OCI-LY1 (cell line): ENCODE measurements around the gene RNF181.
"Not testable (repeated sequence)": the region's sequence is repeated elsewhere in the genome, so short reads cannot be mapped to it uniquely, and the experiment has no call there.

Experiments
- H2AFZ ChIP-seq: fragments of 200-600 bp; sonication (generic), shearing (Covaris generic); 2 replicates; pipeline ENCODE4 v1.6.0; 2014; ENCODE audit warnings: antibody characterized with exemption, mild to moderate bottlenecking, low read length
- H3F3A ChIP-seq: fragments of 200-600 bp; sonication (generic), shearing (Covaris generic); 2 replicates; pipeline ENCODE4 v1.6.0; 2014; ENCODE audit warnings: mild to moderate bottlenecking, antibody characterized with exemption, low read length, moderate library complexity; ENCODE audit not compliant: insufficient read depth
- H3K27ac ChIP-seq: fragments of 200-600 bp; sonication (generic); 2 replicates; pipeline ENCODE4 v1.5.1; 2014; ENCODE audit warnings: low read length, mixed run types, mild to moderate bottlenecking, low read depth; ENCODE audit not compliant: poor library complexity, severe bottlenecking
- H3K27me3 ChIP-seq: fragments of 200-600 bp; sonication (generic); 2 replicates; pipeline ENCODE4 v1.6.0; 2014; ENCODE audit warnings: antibody characterized with exemption, mild to moderate bottlenecking, low read length, moderate library complexity; ENCODE audit not compliant: insufficient read depth
- H3K36me3 ChIP-seq: fragments of 200-600 bp; sonication (generic); 2 replicates; pipeline ENCODE4 v1.6.1; 2014; ENCODE audit warnings: mild to moderate bottlenecking, antibody characterized with exemption, low read length, moderate library complexity, mixed read lengths; ENCODE audit not compliant: insufficient read depth
- H3K4me1 ChIP-seq: fragments of 200-600 bp; sonication (generic); 2 replicates; pipeline ENCODE4 v1.5.1; 2014; ENCODE audit warnings: mild to moderate bottlenecking, low read length, moderate library complexity; ENCODE audit not compliant: insufficient read depth, severe bottlenecking
- H3K4me2 ChIP-seq: fragments of 200-600 bp; sonication (generic), shearing (Covaris generic); 2 replicates; pipeline ENCODE4 v1.6.1; 2014; ENCODE audit warnings: low read length
- H3K4me3 ChIP-seq: fragments of 200-600 bp; sonication (generic); 2 replicates; pipeline ENCODE4 v1.5.1; 2014; ENCODE audit warnings: low read length, low read depth, mild to moderate bottlenecking, mixed read lengths; ENCODE audit not compliant: poor library complexity, severe bottlenecking
- H3K79me2 ChIP-seq: fragments of 200-600 bp; shearing (Covaris generic); 2 replicates; pipeline ENCODE4 v1.6.1; 2016; ENCODE audit warnings: mixed run types, low read length, mixed read lengths; ENCODE audit not compliant: insufficient read depth
- H3K9ac ChIP-seq: fragments of 200-600 bp; sonication (generic), shearing (Covaris generic); 2 replicates; pipeline ENCODE4 v1.6.1; 2014; ENCODE audit warnings: mild to moderate bottlenecking, low read length, mixed read lengths
- H3K9me2 ChIP-seq: fragments of 200-600 bp; sonication (generic), shearing (Covaris generic); 2 replicates; pipeline ENCODE4 v1.6.1; 2014; ENCODE audit warnings: low read depth, mild to moderate bottlenecking, low read length, mixed read lengths
- H3K9me3 ChIP-seq: fragments of 200-600 bp; shearing (Covaris generic); 2 replicates; pipeline ENCODE4 v1.6.1; 2014; ENCODE audit warnings: low read length, mixed read lengths
- H4K20me1 ChIP-seq: fragments of 200-600 bp; sonication (generic), shearing (Covaris generic); 2 replicates; pipeline ENCODE4 v1.6.0; 2016; ENCODE audit warnings: mild to moderate bottlenecking, low read length; ENCODE audit not compliant: insufficient read depth
- CTCF ChIP-seq: fragments of 200-600 bp; sonication (generic), shearing (Covaris generic); IDR thresholded peaks from 2 replicates; pipeline ENCODE4 v1.5.1; 2017; ENCODE audit warnings: mild to moderate bottlenecking, antibody characterized with exemption, low read length, moderate library complexity, mixed read lengths
- EZH2 ChIP-seq: fragments of 200-600 bp; sonication (generic), shearing (Covaris generic); IDR thresholded peaks from 2 replicates; pipeline ENCODE4 v1.8.0; 2017; ENCODE audit warnings: borderline replicate concordance, mixed run types, mild to moderate bottlenecking, antibody characterized with exemption, low read length, moderate library complexity, mixed read lengths

The RNF181 gene

GRCh38 chr2:85611217-85611704 is 15.7 kb downstream of the RNF181 start:
- Histone ChIP-seq H2AFZ (no peak overlapping the region), H3K27me3 (no peaks in the 10 kb centered on the region), H3K9me3 (no peaks in the 10 kb centered on the region), H3K4me2 (peak overlapping the region; percentile 93), H3K4me3 (peak overlapping the region; percentile 77), H3K36me3 (peaks cover 25% of the 10 kb centered on the region), H3K9ac (peak overlapping the region; percentile 78), H3K79me2 (peaks cover 2% of the 10 kb centered on the region; the same call in 1 of the 2 replicates), H3K27ac (no peak overlapping the region), H4K20me1 (no peaks in the 10 kb centered on the region), H3F3A (no peaks in the 10 kb centered on the region), H3K9me2 (no peaks in the 10 kb centered on the region), H3K4me1 (peaks cover 21% of the 10 kb centered on the region)
- TF ChIP-seq EZH2 (no peak), CTCF (no peak)

- TF ChIP-seq CTCF (no peak), EZH2 (no peak)
- Histone ChIP-seq H2AFZ (no peak within 1 kb of the TSS), H3K79me2 (peaks cover 8% of the 10 kb centered on the region), H3K27me3 (no peaks in the 10 kb centered on the region), H3K9me3 (no peaks in the 10 kb centered on the region), H3K4me3 (peak within 1 kb of the TSS; percentile 77), H3K27ac (peak within 1 kb of the TSS; percentile 70), H3K36me3 (peaks cover 23% of the 10 kb centered on the region), H3K9ac (peak within 1 kb of the TSS; percentile 78), H3K4me2 (peak within 1 kb of the TSS; percentile 93), H3F3A (no peaks in the 10 kb centered on the region), H3K4me1 (peaks cover 23% of the 10 kb centered on the region), H4K20me1 (no peaks in the 10 kb centered on the region), H3K9me2 (no peaks in the 10 kb centered on the region)
Measured at GRCh38 chr2:85611705-85612587, 16.4 kb downstream of the RNF181 start, which contains the start of gene C2orf68. TSS of gene C2orf68 (minus strand) at chr2:85612066. CDS start at chr2:85611984, 82 bp downstream.

- peaks cover 23% of the 10 kb centered on the region for H3K79me2 ChIP-seq
- peaks cover 19% of the 10 kb centered on the region; the same call in 1 of the 2 replicates for H3K36me3 ChIP-seq
- no peak overlapping the region for H3K9ac ChIP-seq
- H3K27ac ChIP-seq: no peak overlapping the region
- no peak overlapping the region for H2AFZ ChIP-seq
- no peaks in the 10 kb centered on the region for H3K27me3 ChIP-seq
- H3K4me1 ChIP-seq: peaks cover 33% of the 10 kb centered on the region
- no peaks in the 10 kb centered on the region for H3K9me2 ChIP-seq
- H4K20me1 ChIP-seq: no peaks in the 10 kb centered on the region
- no peak overlapping the region for H3K4me2 ChIP-seq
- H3K9me3 ChIP-seq: no peaks in the 10 kb centered on the region
- no peak overlapping the region for H3K4me3 ChIP-seq
- H3F3A ChIP-seq: no peaks in the 10 kb centered on the region
- TF ChIP-seq CTCF (no peak), EZH2 (no peak)
Measured at GRCh38 chr2:85613717-85614515, 18.4 kb downstream of the RNF181 start.

- not testable (repeated sequence) for H3K27ac ChIP-seq, H3K4me3 ChIP-seq, H3K4me2 ChIP-seq, H3K9me2 ChIP-seq, H2AFZ ChIP-seq, H3F3A ChIP-seq, H3K9ac ChIP-seq, H3K27me3 ChIP-seq, H3K9me3 ChIP-seq, H4K20me1 ChIP-seq
- peaks cover 23% of the 10 kb centered on the region for H3K36me3 ChIP-seq
- peaks cover 33% of the 10 kb centered on the region for H3K4me1 ChIP-seq
- peaks cover 27% of the 10 kb centered on the region for H3K79me2 ChIP-seq
Measured at GRCh38 chr2:85614757-85615156, 19.2 kb downstream of the RNF181 start.
